K562 (cell line): ENCODE results near the gene SLC26A2. TPM values are rescaled to one million over a fixed set of nuclear protein-coding genes. Genes with fewer than 3 reads are reported as not detected.

Source experiments
- ATAC-seq: fragments of 200-7000 bp; cut with Tn5 transposase; 3 replicates; pipeline ENCODE4 v1.9.1; 2020; ENCODE audit warnings: moderate library complexity
- BruUV-seq: library from RNA; stranded (reverse); fragments of 400-500 nt; replicated peaks from 2 replicates; lab custom pipeline; 2021; lab: Mats Ljungman, UMichigan
- CTCF ChIA-PET: fragments of 300-600 bp; formaldehyde crosslinking; extraction: SDS; loops from one replicate; lab custom pipeline; 2021; ENCODE audit warnings: low intra/inter-chr PET ratio; lab: Yijun Ruan, JAX
- POLR2A ChIA-PET: fragments of 300-600, 350-650 bp; sonication (Branson Sonifier 250); formaldehyde crosslinking; extraction: SDS; loops from one replicate; lab custom pipeline; 2021; ENCODE audit warnings: antibody characterized with exemption, inconsistent platforms; lab: Yijun Ruan, JAX
- DNase-seq, 4 experiments: peaks; one replicate each; pipeline versions ENCODE4 v3.0.0 to v3.0.0-alpha.2; 2011 to 2018; ENCODE audit warnings: low spot score in 3 of 4, mixed read lengths in 3 of 4; ENCODE audit errors: extremely low read depth in 1 of 4
- FAIRE-seq: peaks from 2 replicates; lab custom pipeline; 2011; peaks lifted over from hg19 to GRCh38; lab: Jason Lieb, UNC
- H2AFZ ChIP-seq: 2 replicates; pipeline ENCODE4 v1.6.0; 2011; ENCODE audit warnings: low read depth, low read length, control low read depth, inconsistent platforms
- H3K27ac ChIP-seq: fragments of 200-600 bp; 3 replicates; pipeline ENCODE4 v1.8.0; 2011; ENCODE audit warnings: low read depth, mild to moderate bottlenecking, control low read depth, inconsistent platforms, low read length, moderate library complexity, mixed read lengths; ENCODE audit errors: extremely low read depth
- H3K27me3 ChIP-seq, 2 experiments: fragments of 300-600 bp in 1 of 2; 2 replicates in 1 of 2; 3 replicates in 1 of 2; pipeline versions ENCODE4 v1.6.0 to v1.8.0; 2011; ENCODE audit warnings: inconsistent platforms in 2 of 2, low read length in 2 of 2, mild to moderate bottlenecking in 1 of 2, mixed read lengths in 1 of 2, moderate library complexity in 1 of 2; ENCODE audit not compliant: control insufficient read depth in 2 of 2, insufficient read depth in 2 of 2
- H3K36me3 ChIP-seq: fragments of 300-600 bp; 3 replicates; pipeline ENCODE4 v1.8.0; 2011; ENCODE audit warnings: mild to moderate bottlenecking, low read length, inconsistent platforms; ENCODE audit not compliant: control insufficient read depth, insufficient read depth
- H3K4me1 ChIP-seq, 2 experiments: fragments of 200-600 bp in 1 of 2; replicated peaks in 1 of 2; 2 replicates in 1 of 2; 3 replicates in 1 of 2; pipeline versions ENCODE4 v1.5.1 to v1.8.0; 2011; ENCODE audit warnings: inconsistent platforms in 2 of 2, low read length in 2 of 2, mild to moderate bottlenecking in 1 of 2, mixed read lengths in 1 of 2, moderate library complexity in 1 of 2; ENCODE audit not compliant: control insufficient read depth in 2 of 2, insufficient read depth in 2 of 2
- H3K4me2 ChIP-seq: 2 replicates; pipeline ENCODE4 v1.6.1; 2011; ENCODE audit warnings: low read length, control low read depth, inconsistent platforms, mixed read lengths; ENCODE audit not compliant: insufficient read depth
- H3K4me3 ChIP-seq: fragments of 200-600 bp; sonication (generic), shearing (Covaris generic); 2 replicates; pipeline ENCODE4 v1.5.1; 2016; ENCODE audit warnings: control low read depth, inconsistent platforms
- H3K79me2 ChIP-seq: fragments of 200-600 bp; 3 replicates; pipeline ENCODE4 v1.8.0; 2011; ENCODE audit warnings: low read length, inconsistent platforms; ENCODE audit not compliant: control insufficient read depth, insufficient read depth
- H3K9ac ChIP-seq, 2 experiments: 2 replicates each; pipeline versions ENCODE4 v1.6.0 to v1.6.1; 2011; ENCODE audit warnings: low read depth in 2 of 2, low read length in 2 of 2, control low read depth in 1 of 2, inconsistent platforms in 1 of 2, mild to moderate bottlenecking in 1 of 2, mixed read lengths in 1 of 2; ENCODE audit not compliant: insufficient read depth in 1 of 2
- H3K9me1 ChIP-seq: one replicate; pipeline ENCODE4 v1.6.0; 2011; ENCODE audit warnings: inconsistent platforms, mild to moderate bottlenecking, low read length, moderate library complexity; ENCODE audit not compliant: control insufficient read depth, insufficient read depth
- H3K9me3 ChIP-seq: replicated peaks from 2 replicates; pipeline ENCODE4 v1.5.1; 2011; ENCODE audit warnings: low read depth, low read length, inconsistent platforms; ENCODE audit not compliant: control insufficient read depth, insufficient read depth
- H4K20me1 ChIP-seq: replicated peaks from 2 replicates; pipeline ENCODE4 v1.6.1; 2011; ENCODE audit warnings: low read length, inconsistent platforms, mixed read lengths; ENCODE audit not compliant: control insufficient read depth, insufficient read depth
- ARID2 ChIP-seq: fragments of 450-650 bp; IDR thresholded peaks from 2 replicates; pipeline ENCODE4 v1.6.1; 2017; ENCODE audit warnings: antibody characterized with exemption, mild to moderate bottlenecking
- ATF2 ChIP-seq: sonication (generic); formaldehyde crosslinking; IDR thresholded peaks from 2 replicates; pipeline ENCODE4 v1.8.1; 2022; ENCODE audit warnings: missing genetic modification reagents
- CEBPB ChIP-seq: fragments of 450-650 bp; IDR thresholded peaks from 2 replicates; pipeline ENCODE4 v1.6.1; 2016; ENCODE audit warnings: missing genetic modification characterization, missing compliant biosample characterization
- CHD1 ChIP-seq: fragments of 200-600 bp; sonication (generic); IDR thresholded peaks from one replicate; pipeline ENCODE4 v1.6.1; 2012; ENCODE audit warnings: mild to moderate bottlenecking, moderate library complexity, low read length, inconsistent platforms
- GATA2 ChIP-seq: sonication (generic); formaldehyde crosslinking; IDR thresholded peaks from 2 replicates; pipeline ENCODE4 v1.4.0; 2020; ENCODE audit warnings: mild to moderate bottlenecking, missing genetic modification reagents
- HMG20A ChIP-seq: fragments of 450-650 bp; formaldehyde crosslinking; conservative IDR thresholded peaks from 2 replicates; pipeline ENCODE4 v1.4.0; 2020; ENCODE audit warnings: mild to moderate bottlenecking, mixed read lengths
- HNRNPH1 ChIP-seq: fragments of 200-400 bp; formaldehyde crosslinking; optimal IDR thresholded peaks from 2 replicates; pipeline ENCODE3; 2017; ENCODE audit warnings: low read depth, mild to moderate bottlenecking, low read length, moderate library complexity
- HOXB6 ChIP-seq: fragments of 250-450 bp; sonication (Bioruptor Pico); IDR thresholded peaks from 2 replicates; pipeline ENCODE4 v1.5.1; 2022; ENCODE audit warnings: mild to moderate bottlenecking, borderline replicate concordance
- KHSRP ChIP-seq: fragments of 450-650 bp; IDR thresholded peaks from 2 replicates; pipeline ENCODE4 v1.6.1; 2017
- KLF10 ChIP-seq: fragments of 250-450 bp; sonication (Bioruptor Pico); IDR thresholded peaks from 2 replicates; pipeline ENCODE4 v1.6.1; 2021; ENCODE audit warnings: matching md5 sums
- POLR2A ChIP-seq: fragments of 450-650 bp; conservative IDR thresholded peaks from 2 replicates; pipeline ENCODE4 v1.6.1; 2016
- RBBP5 ChIP-seq: fragments of 200-600 bp; sonication (generic); IDR thresholded peaks from 2 replicates; pipeline ENCODE4 v1.6.1; 2012; ENCODE audit warnings: borderline replicate concordance, mild to moderate bottlenecking, low read length, control low read depth, inconsistent platforms; ENCODE audit not compliant: insufficient read depth, poor library complexity, severe bottlenecking
- RNF2 ChIP-seq: sonication (generic); IDR thresholded peaks from 2 replicates; pipeline ENCODE4 v1.6.1; 2016
- SAFB2 ChIP-seq: fragments of 200-400 bp; formaldehyde crosslinking; IDR thresholded peaks from 2 replicates; pipeline ENCODE4 v1.6.1; 2018; ENCODE audit warnings: borderline replicate concordance, low read length, low read depth, moderate library complexity; ENCODE audit not compliant: severe bottlenecking
- U2AF2 ChIP-seq: fragments of 200-400 bp; formaldehyde crosslinking; optimal IDR thresholded peaks from 2 replicates; pipeline ENCODE3; 2017; ENCODE audit warnings: low read depth, mild to moderate bottlenecking, low read length
- ZBTB11 ChIP-seq, 3 experiments: fragments of 200-800 bp in 1 of 3; fragments of 250-450 bp in 1 of 3; fragments of 450-650 bp in 1 of 3; sonication (Bioruptor Pico) in 1 of 3; sonication (Bioruptor generic) in 1 of 3; formaldehyde crosslinking in 1 of 3; IDR thresholded peaks; 2 replicates each; pipeline versions ENCODE4 v1.6.1 to v1.8.0; 2016 to 2022; ENCODE audit warnings: mild to moderate bottlenecking in 2 of 3, missing genetic modification characterization in 2 of 3, missing compliant biosample characterization in 1 of 3, moderate library complexity in 1 of 3
- ZNF277 ChIP-seq: fragments of 250-450 bp; sonication (Bioruptor Pico); IDR thresholded peaks from 2 replicates; pipeline ENCODE4 v1.8.0; 2022; ENCODE audit warnings: inconsistent platforms, mild to moderate bottlenecking, moderate library complexity, borderline replicate concordance
- WGBS: fragments of 100-300 bp; shearing (Covaris generic); methylation state at CpG from one replicate; pipeline ENCODE4 v1.1.6; 2016; ENCODE audit warnings: low coverage, mixed read lengths; ENCODE audit not compliant: insufficient coverage; ENCODE audit errors: missing lambda C conversion rate; 5-methylcytosine and 5-hydroxymethylcytosine counted together
- in situ Hi-C: fragments of 300-500 bp; cut with MboI; formaldehyde crosslinking; loops from 4 replicates; pipeline ENCODE4 v1.15.0; 2018; ENCODE audit warnings: inconsistent platforms, mixed read lengths
- intact Hi-C: fragments of 100-400 bp; cut with micrococcal nuclease; formaldehyde crosslinking; loops from 2 replicates; pipeline ENCODE4 v1.14.2; 2022
- polyA plus RNA-seq, 8 experiments: library from polyadenylated mRNA; depleted of rRNA in 4 of 8; stranded (reverse) in 5 of 8; unstranded in 3 of 8; fragments of >200 nt; fragmentation: Nextera tagmentation in 2 of 8; fragmentation: Illumina TruSeq in 1 of 8; extraction: Ambion mirVana in 2 of 8; extraction: Trizol in 1 of 8; gene quantifications; 2 replicates each; pipeline versions ENCODE4 v1.2.1 to v1.2.3, GENCODE V29; 2011 to 2014; ENCODE audit warnings: inconsistent platforms in 1 of 8, missing spikeins in 1 of 8
- total RNA-seq, 7 experiments: library from RNA; depleted of rRNA in 6 of 7; stranded (reverse); fragments of >200 nt in 6 of 7; fragmentation: Illumina TruSeq in 2 of 7; extraction: Trizol in 2 of 7; gene quantifications; 2 replicates each; pipeline versions ENCODE4 v1.2.1 to v1.2.3, GENCODE V29; 2011 to 2021; ENCODE audit warnings: low replicate concordance in 1 of 7

SLC26A2 gene
- total and polyA plus RNA-seq, 9 of the 15 experiments (the other 6 are each of a cell fraction or from before 2014, with no cell fraction given): 1.1 to 6.3 (median 3.6) TPM

- Histone ChIP-seq H2AFZ (no peak overlapping the region), H3K27ac (no peak overlapping the region), H3K79me2 (0 out of 3 replicates have a peak, but pooled peaks cover 6% of the 10 kb centered on the region), H3K9me1 (no peaks in the 10 kb centered on the region), H3K4me2 (no peak overlapping the region), H3K4me3 (no peak overlapping the region), H3K9me3 (no peaks in the 10 kb centered on the region), H3K9ac (no peak overlapping the region), H3K4me1 (peaks cover 7 to 20% of the 10 kb centered on the region in 2 experiments; a peak in 4 of 5 replicates), H3K27me3 (no peaks in the 10 kb centered on the region), H3K36me3 (peaks cover 99% of the 10 kb centered on the region), H4K20me1 (no peaks in the 10 kb centered on the region)
- intact Hi-C loops (loop anchor here (10.0 kb wide), 2 partner anchors 93 to 333 kb away; partner anchors contain the start of gene TCOF1), in situ Hi-C loops (no loop called here)
- BruUV-seq: no TSS peak
- 78% methylated on average over 1 of the region's 1 CpG for WGBS
- DNase-seq (no peak), ATAC-seq (no peak), FAIRE-seq (no peak)
- ChIA-PET POLR2A (interaction anchor here (1.0 to 1.6 kb wide), 3 partner anchors 16 to 28 kb away, joined by 3 to 4 read pairs (median 4); partner anchors contain the start of genes HMGXB3 and TIGD6), CTCF (no interaction called here)
- TF ChIP-seq U2AF2: no peak
- TF ChIP-seq HMG20A (CRISPR knock-in tag): no peak
- TF ChIP-seq CEBPB (tag): no peak
- TF ChIP-seq KLF10 (CRISPR knock-in tag): no peak
- TF ChIP-seq RNF2: no peak
- TF ChIP-seq ARID2: no peak
- no peak for TF ChIP-seq RBBP5
- no peak for TF ChIP-seq CHD1
- no peak for TF ChIP-seq GATA2 (CRISPR knock-in tag)
- no peak for TF ChIP-seq ZBTB11 (CRISPR knock-in tag; IDR thresholded peaks at IDR 0.05)
- no peak for TF ChIP-seq KHSRP
- TF ChIP-seq ZNF277 (CRISPR knock-in tag): no peak
- no peak for TF ChIP-seq POLR2A
- no peak for TF ChIP-seq HNRNPH1
- TF ChIP-seq HOXB6 (CRISPR knock-in tag): no peak
- no peak for TF ChIP-seq ATF2 (CRISPR knock-in tag)
- TF ChIP-seq SAFB2: no peak
These were observed 61.6 kb downstream of the SLC26A2 start for GRCh38 chr5:150022158-150022531.
